Activated naive CD8-positive, alpha-beta T cell treated with anti-CD3 and anti-CD28 coated beads, Interleukin-2, amount 10 ng/mL, durations not matched to agents 7 days and 5 days (primary cell): Measurements from ENCODE around the gene TEAD1. TPM values are rescaled to one million over a fixed set of nuclear protein-coding genes. Genes with fewer than 3 reads are reported as not detected.

Source experiments
- ATAC-seq: fragments of 150-1000 bp; cut with Tn5 transposase; one replicate; pipeline ENCODE4 v1.10.0; 2021; ENCODE audit warnings: low read depth, moderate library complexity
- POLR2A ChIA-PET: fragments of 350-600 bp; sonication (Branson Sonifier 250); formaldehyde crosslinking; loops from one replicate; lab custom pipeline; 2021; ENCODE audit warnings: antibody characterized with exemption; lab: Charles Lee
- DNase-seq: peaks from one replicate; pipeline ENCODE4 v3.0.0; 2021
- H3K27ac Mint-ChIP-seq: one replicate; pipeline ENCODE4 v1.8.0; 2022; ENCODE audit warnings: mild to moderate bottlenecking, mixed read lengths
- H3K27me3 Mint-ChIP-seq: one replicate; pipeline ENCODE4 v1.8.0; 2022; ENCODE audit warnings: mild to moderate bottlenecking, moderate library complexity, mixed read lengths
- H3K36me3 Mint-ChIP-seq: one replicate; pipeline ENCODE4 v1.8.0; 2021; ENCODE audit warnings: mild to moderate bottlenecking, mixed read lengths
- H3K4me1 Mint-ChIP-seq: one replicate; pipeline ENCODE4 v1.8.0; 2021; ENCODE audit warnings: mixed read lengths
- H3K4me3 Mint-ChIP-seq: one replicate; pipeline ENCODE4 v1.8.0; 2022; ENCODE audit warnings: mild to moderate bottlenecking, moderate library complexity, mixed read lengths
- H3K9me3 Mint-ChIP-seq: one replicate; pipeline ENCODE4 v1.8.0; 2021; ENCODE audit warnings: mixed read lengths
- total RNA-seq, 2 experiments: library from RNA; stranded (reverse); gene quantifications; one replicate each; pipeline ENCODE4 v1.2.3, GENCODE V29; 2021

TEAD1 gene
- total RNA-seq, 2 experiments from 2014 or later: not detected

GRCh38 chr11:12695221-12695794 lies 21.1 kb downstream of the TEAD1 start:
- DNase-seq: no peak
- H3K36me3 Mint-ChIP-seq: no peaks in the 10 kb centered on the region
- H3K9me3 Mint-ChIP-seq: no peaks in the 10 kb centered on the region
- no peak for ATAC-seq
- peaks cover 73% of the 10 kb centered on the region for H3K27me3 Mint-ChIP-seq
- no peak overlapping the region for H3K27ac Mint-ChIP-seq
- no peak overlapping the region for H3K4me3 Mint-ChIP-seq
- peaks cover 8% of the 10 kb centered on the region for H3K4me1 Mint-ChIP-seq
- POLR2A ChIA-PET: no interaction called here

GRCh38 chr11:12695873-12696272 lies 21.7 kb downstream of the TEAD1 start:
- H3K36me3 Mint-ChIP-seq: no peaks in the 10 kb centered on the region
- peaks cover 73% of the 10 kb centered on the region for H3K27me3 Mint-ChIP-seq
- no peak overlapping the region for H3K4me3 Mint-ChIP-seq
- no peak for ATAC-seq
- H3K4me1 Mint-ChIP-seq: peaks cover 8% of the 10 kb centered on the region
- H3K27ac Mint-ChIP-seq: no peak overlapping the region
- POLR2A ChIA-PET: no interaction called here
- no peaks in the 10 kb centered on the region for H3K9me3 Mint-ChIP-seq
- no peak for DNase-seq

- Mint-ChIP-seq H3K9me3 (no peaks in the 10 kb centered on the region), H3K4me3 (no peak overlapping the region), H3K27me3 (peaks cover 79% of the 10 kb centered on the region), H3K4me1 (peaks cover 8% of the 10 kb centered on the region), H3K36me3 (no peaks in the 10 kb centered on the region), H3K27ac (no peak overlapping the region)
- POLR2A ChIA-PET: no interaction called here
- ATAC-seq (no peak), DNase-seq (no peak)
Measured at GRCh38 chr11:12696911-12697581, 22.8 kb downstream of the TEAD1 start.

GRCh38 chr11:12698048-12698447 lies 23.8 kb downstream of the TEAD1 start:
- no peaks in the 10 kb centered on the region for H3K36me3 Mint-ChIP-seq
- H3K4me3 Mint-ChIP-seq: no peak overlapping the region
- DNase-seq (no peak), ATAC-seq (no peak)
- H3K27me3 Mint-ChIP-seq: peaks cover 82% of the 10 kb centered on the region
- POLR2A ChIA-PET: no interaction called here
- no peak overlapping the region for H3K27ac Mint-ChIP-seq
- peaks cover 8% of the 10 kb centered on the region for H3K4me1 Mint-ChIP-seq
- no peaks in the 10 kb centered on the region for H3K9me3 Mint-ChIP-seq

GRCh38 chr11:12701811-12702592 lies 27.8 kb downstream of the TEAD1 start:
- Mint-ChIP-seq H3K27me3 (peaks cover 79% of the 10 kb centered on the region), H3K4me1 (peaks cover 2% of the 10 kb centered on the region), H3K27ac (no peak overlapping the region), H3K9me3 (no peaks in the 10 kb centered on the region), H3K36me3 (no peaks in the 10 kb centered on the region), H3K4me3 (no peak overlapping the region)
- DNase-seq (no peak), ATAC-seq (no peak)
- POLR2A ChIA-PET: no interaction called here

- POLR2A ChIA-PET: no interaction called here
- H3K27me3 Mint-ChIP-seq: peaks cover 74% of the 10 kb centered on the region
- H3K27ac Mint-ChIP-seq: no peak overlapping the region
- no peaks in the 10 kb centered on the region for H3K36me3 Mint-ChIP-seq
- DNase-seq (no peak), ATAC-seq (no peak)
- peaks cover 2% of the 10 kb centered on the region for H3K4me1 Mint-ChIP-seq
- no peaks in the 10 kb centered on the region for H3K9me3 Mint-ChIP-seq
- no peak overlapping the region for H3K4me3 Mint-ChIP-seq
Measured at GRCh38 chr11:12702999-12703453, 28.8 kb downstream of the TEAD1 start.

GRCh38 chr11:12704049-12704448 lies 29.8 kb downstream of the TEAD1 start:
- Mint-ChIP-seq H3K4me1 (no peaks in the 10 kb centered on the region), H3K4me3 (no peak overlapping the region), H3K9me3 (no peaks in the 10 kb centered on the region), H3K27me3 (peaks cover 75% of the 10 kb centered on the region), H3K36me3 (no peaks in the 10 kb centered on the region), H3K27ac (no peak overlapping the region)
- POLR2A ChIA-PET: no interaction called here
- no peak for ATAC-seq
- no peak for DNase-seq

- Mint-ChIP-seq H3K36me3 (no peaks in the 10 kb centered on the region), H3K4me3 (no peak overlapping the region), H3K27me3 (peaks cover 71% of the 10 kb centered on the region), H3K27ac (no peak overlapping the region), H3K4me1 (no peaks in the 10 kb centered on the region), H3K9me3 (no peaks in the 10 kb centered on the region)
- POLR2A ChIA-PET: no interaction called here
- ATAC-seq: no peak
- no peak for DNase-seq
Measured at GRCh38 chr11:12705874-12706273, 31.7 kb downstream of the TEAD1 start.

GRCh38 chr11:12706545-12707499 lies 32.6 kb downstream of the TEAD1 start:
- no peak for ATAC-seq
- POLR2A ChIA-PET: no interaction called here
- Mint-ChIP-seq H3K27ac (no peak overlapping the region), H3K36me3 (no peaks in the 10 kb centered on the region), H3K4me1 (no peaks in the 10 kb centered on the region), H3K4me3 (no peak overlapping the region), H3K27me3 (peaks cover 66% of the 10 kb centered on the region), H3K9me3 (no peaks in the 10 kb centered on the region)
- no peak for DNase-seq

- no peak for DNase-seq
- Mint-ChIP-seq H3K36me3 (no peaks in the 10 kb centered on the region), H3K27ac (no peak overlapping the region), H3K4me3 (no peak overlapping the region), H3K27me3 (peaks cover 67% of the 10 kb centered on the region), H3K9me3 (no peaks in the 10 kb centered on the region), H3K4me1 (no peaks in the 10 kb centered on the region)
- POLR2A ChIA-PET: no interaction called here
- no peak for ATAC-seq
Measured at GRCh38 chr11:12707500-12707880, 33.3 kb downstream of the TEAD1 start.

- DNase-seq: no peak
- no peaks in the 10 kb centered on the region for H3K9me3 Mint-ChIP-seq
- no peak overlapping the region for H3K4me3 Mint-ChIP-seq
- POLR2A ChIA-PET: no interaction called here
- ATAC-seq: no peak
- H3K27ac Mint-ChIP-seq: no peak overlapping the region
- H3K36me3 Mint-ChIP-seq: no peaks in the 10 kb centered on the region
- H3K4me1 Mint-ChIP-seq: no peaks in the 10 kb centered on the region
- H3K27me3 Mint-ChIP-seq: peaks cover 70% of the 10 kb centered on the region
Measured at GRCh38 chr11:12711496-12711895, 37.3 kb downstream of the TEAD1 start.

- ATAC-seq (no peak), DNase-seq (no peak)
- no peaks in the 10 kb centered on the region for H3K9me3 Mint-ChIP-seq
- H3K4me3 Mint-ChIP-seq: no peak overlapping the region
- peaks cover 2% of the 10 kb centered on the region for H3K4me1 Mint-ChIP-seq
- peaks cover 73% of the 10 kb centered on the region for H3K27me3 Mint-ChIP-seq
- H3K27ac Mint-ChIP-seq: no peak overlapping the region
- POLR2A ChIA-PET: no interaction called here
- H3K36me3 Mint-ChIP-seq: no peaks in the 10 kb centered on the region
Measured at GRCh38 chr11:12712132-12712531, 37.9 kb downstream of the TEAD1 start.

GRCh38 chr11:12715131-12715530 lies 40.9 kb downstream of the TEAD1 start:
- Mint-ChIP-seq H3K36me3 (no peaks in the 10 kb centered on the region), H3K4me3 (no peak overlapping the region), H3K27ac (no peak overlapping the region), H3K27me3 (peaks cover 76% of the 10 kb centered on the region), H3K9me3 (no peaks in the 10 kb centered on the region), H3K4me1 (peaks cover 15% of the 10 kb centered on the region)
- ATAC-seq (no peak), DNase-seq (no peak)
- POLR2A ChIA-PET: no interaction called here
